Epithelial cell of proximal tubule (primary cell): ENCODE data around the gene SMARCB1. TPM values are rescaled to one million over a fixed set of nuclear protein-coding genes. Genes with fewer than 3 reads are reported as not detected.

Experiments
- DNase-seq: peaks from one replicate; pipeline ENCODE4 v3.0.0-alpha.2; 2011; ENCODE audit warnings: low read depth
- H3K4me3 ChIP-seq: 2 replicates; pipeline ENCODE4 v1.5.1; 2011; ENCODE audit warnings: low read depth, mild to moderate bottlenecking, low read length
- total RNA-seq: library from RNA; depleted of rRNA; stranded (reverse); fragments of >200 nt; gene quantifications from 2 replicates; pipeline ENCODE4 v1.2.3, GENCODE V29; 2015
- TF ChIP-seq, protein P1 (sequence below): conservative IDR thresholded peaks from 2 replicates; pipeline ENCODE4 v1.5.1; 2012; ENCODE audit warnings: low read depth, mild to moderate bottlenecking, low read length

Gene SMARCB1
- total RNA-seq, 1 donor from 2014 or later: 173 TPM

GRCh38 chr22:23842599-23842998 is 55.8 kb downstream of the SMARCB1 start:
- DNase-seq: no peak
- TF ChIP-seq, protein P1, sequence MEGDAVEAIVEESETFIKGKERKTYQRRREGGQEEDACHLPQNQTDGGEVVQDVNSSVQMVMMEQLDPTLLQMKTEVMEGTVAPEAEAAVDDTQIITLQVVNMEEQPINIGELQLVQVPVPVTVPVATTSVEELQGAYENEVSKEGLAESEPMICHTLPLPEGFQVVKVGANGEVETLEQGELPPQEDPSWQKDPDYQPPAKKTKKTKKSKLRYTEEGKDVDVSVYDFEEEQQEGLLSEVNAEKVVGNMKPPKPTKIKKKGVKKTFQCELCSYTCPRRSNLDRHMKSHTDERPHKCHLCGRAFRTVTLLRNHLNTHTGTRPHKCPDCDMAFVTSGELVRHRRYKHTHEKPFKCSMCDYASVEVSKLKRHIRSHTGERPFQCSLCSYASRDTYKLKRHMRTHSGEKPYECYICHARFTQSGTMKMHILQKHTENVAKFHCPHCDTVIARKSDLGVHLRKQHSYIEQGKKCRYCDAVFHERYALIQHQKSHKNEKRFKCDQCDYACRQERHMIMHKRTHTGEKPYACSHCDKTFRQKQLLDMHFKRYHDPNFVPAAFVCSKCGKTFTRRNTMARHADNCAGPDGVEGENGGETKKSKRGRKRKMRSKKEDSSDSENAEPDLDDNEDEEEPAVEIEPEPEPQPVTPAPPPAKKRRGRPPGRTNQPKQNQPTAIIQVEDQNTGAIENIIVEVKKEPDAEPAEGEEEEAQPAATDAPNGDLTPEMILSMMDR: no peak
- no peak overlapping the region for H3K4me3 ChIP-seq

- no peak for DNase-seq
- H3K4me3 ChIP-seq: no peak overlapping the region
- TF ChIP-seq, protein P1: no peak
Measured at GRCh38 chr22:23844739-23845202, 58.0 kb downstream of the SMARCB1 start.

GRCh38 chr22:23845265-23846080 is 58.7 kb downstream of the SMARCB1 start:
- TF ChIP-seq, protein P1: no peak

GRCh38 chr22:23846081-23846469 is 59.3 kb downstream of the SMARCB1 start:
- TF ChIP-seq, protein P1: no peak
- DNase-seq: no peak
- H3K4me3 ChIP-seq: no peak overlapping the region

More at GRCh38 chr22:23845265-23846080, 58.7 kb downstream of the SMARCB1 start:
- no peak for DNase-seq
- H3K4me3 ChIP-seq: no peak overlapping the region

GRCh38 chr22:23847310-23847920 is 60.6 kb downstream of the SMARCB1 start:
- no peak overlapping the region for H3K4me3 ChIP-seq
- TF ChIP-seq, protein P1: no peak
- no peak for DNase-seq

DNA sequence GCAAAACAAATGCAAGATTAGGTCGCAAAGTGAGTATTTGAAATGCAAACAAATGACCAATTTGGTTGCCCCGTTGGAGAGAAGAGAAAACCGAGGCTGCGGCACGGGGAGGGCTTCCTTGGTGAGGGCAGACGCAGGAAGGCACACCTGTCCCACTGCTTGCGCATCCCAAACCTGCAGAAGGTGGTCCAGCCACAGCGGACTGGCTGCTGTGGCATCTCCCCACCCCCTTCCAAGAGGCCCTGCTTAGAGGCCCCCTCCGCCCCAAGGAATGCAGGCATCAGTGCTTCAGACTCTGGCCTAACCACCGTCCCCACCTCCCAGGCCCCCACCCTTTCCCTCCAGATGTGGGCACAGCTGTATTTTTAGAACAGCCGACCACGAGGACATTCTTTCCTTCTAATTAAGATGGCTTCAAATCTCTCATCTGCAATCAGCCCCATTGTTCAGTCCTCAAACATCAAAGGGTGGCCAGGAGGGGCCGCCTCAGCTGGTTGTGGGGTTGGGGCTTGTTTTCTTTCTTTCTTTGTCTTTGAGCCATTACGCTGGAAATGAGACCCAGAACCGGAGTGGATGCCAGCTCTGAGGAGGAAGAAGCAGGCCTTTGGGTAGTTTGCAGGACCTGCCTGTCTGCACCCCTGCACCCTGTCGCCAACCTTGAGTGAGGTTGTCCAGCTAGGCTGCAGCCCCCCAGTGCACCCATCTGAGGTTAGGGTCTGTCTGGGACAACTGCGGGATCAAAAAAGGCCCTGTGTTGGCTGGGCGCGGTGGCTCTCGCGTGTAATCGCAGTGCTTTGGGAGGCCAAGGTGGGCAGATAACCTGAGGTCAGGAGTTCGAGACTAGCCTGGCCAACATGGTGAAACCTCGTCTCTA is 61.5 kb downstream of the SMARCB1 start:
- no peak for DNase-seq
- TF ChIP-seq, protein P1: no peak
- H3K4me3 ChIP-seq: no peak overlapping the region
